Transverse colon (tissue), 4 donors: ENCODE data around the gene SPTBN1. TPM values are rescaled to one million over a fixed set of nuclear protein-coding genes. Genes with fewer than 3 reads are reported as not detected.
A peak's percentile ranks its signal among the peaks of the same experiment; 100 is the strongest.

Source experiments
- DNase-seq: peaks from one replicate; pipeline ENCODE4 v3.0.0-alpha.2; 2019
- H3K27ac ChIP-seq, 4 donors: fragments of 200-600 bp; sonication (generic); 2 replicates each; pipeline ENCODE4 v1.5.1; 2016 to 2018; ENCODE audit warnings: inconsistent platforms in 4 of 4
- H3K27me3 ChIP-seq: fragments of 200-600 bp; sonication (generic); 2 replicates; pipeline ENCODE4 v1.5.1; 2017; ENCODE audit warnings: inconsistent platforms
- H3K36me3 ChIP-seq, 4 donors: fragments of 200-600 bp; sonication (generic); 2 replicates each; pipeline ENCODE4 v1.5.1; 2017 to 2019; ENCODE audit warnings: inconsistent platforms in 4 of 4
- H3K4me1 ChIP-seq, 4 donors: fragments of 200-600 bp; sonication (generic); 2 replicates each; pipeline ENCODE4 v1.5.1; 2017 to 2020; ENCODE audit warnings: inconsistent platforms in 4 of 4
- H3K4me3 ChIP-seq, 4 donors: fragments of 200-600 bp; sonication (generic); 1 replicate in 1 of 4; 2 replicates in 3 of 4; pipeline versions ENCODE4 v1.5.1 to v1.6.1; 2017 to 2019; ENCODE audit warnings: inconsistent platforms in 4 of 4
- H3K9me3 ChIP-seq, 2 donors: fragments of 200-600 bp; sonication (generic); 2 replicates each; pipeline ENCODE4 v1.5.1; 2017 to 2019; ENCODE audit warnings: inconsistent platforms in 2 of 2
- CTCF ChIP-seq, 5 experiments: fragments of 200-600 bp in 3 of 5; fragments of 450-650 bp in 2 of 5; sonication (generic) in 3 of 5; IDR thresholded peaks; 1 replicate in 2 of 5; 2 replicates in 3 of 5; pipeline ENCODE4 v1.5.1; 2016 to 2017; ENCODE audit warnings: antibody characterized with exemption in 5 of 5, inconsistent platforms in 3 of 5, mild to moderate bottlenecking in 2 of 5, moderate library complexity in 1 of 5
- EP300 ChIP-seq: sonication (generic); formaldehyde crosslinking; IDR thresholded peaks from one replicate; pipeline ENCODE4 v1.6.1; 2017; ENCODE audit warnings: antibody characterized with exemption, low read depth
- POLR2A ChIP-seq: fragments of 450-650 bp; IDR thresholded peaks from one replicate; pipeline ENCODE4 v1.6.1; 2016; ENCODE audit warnings: antibody characterized with exemption, mild to moderate bottlenecking, moderate library complexity
- POLR2AphosphoS5 ChIP-seq, 3 donors: sonication (generic); formaldehyde crosslinking; IDR thresholded peaks; one replicate each; pipeline ENCODE4 v1.6.1; 2016; ENCODE audit warnings: antibody characterized with exemption in 3 of 3
- WGBS, 2 donors: methylation state at CpG; one replicate each; pipeline ENCODE4 v1.1.5; 2018; ENCODE audit warnings: low coverage in 1 of 2; 5-methylcytosine and 5-hydroxymethylcytosine counted together
- in situ Hi-C, 4 donors: fragments of 200-750 bp; cut with MboI; loops; one replicate each; pipeline versions ENCODE4 v1.15.0 to v1.15.1; 2017; ENCODE audit warnings: low sequenced_read_pairs in 3 of 4, low pct_ligation_motif_present in 1 of 4, low pct_unique_long_range_greater_than_20kb in 1 of 4
- intact Hi-C: fragments of 100-400 bp; cut with DNase I; formaldehyde crosslinking; loops from one replicate; pipeline ENCODE4 v1.15.1; 2023; ENCODE audit warnings: low total_unique reads
- total RNA-seq, 4 donors: library from RNA; depleted of rRNA; stranded (reverse); fragments of >200 nt; gene quantifications; one replicate each; pipeline ENCODE4 v1.1.0, GENCODE V29; 2016

The SPTBN1 gene
- total RNA-seq, 4 donors from 2014 or later = 269 to 301 (median 285) TPM

- peak; percentile 43 for DNase-seq
- H3K9me3 ChIP-seq = no peaks in the 10 kb centered on the region
- H3K27ac ChIP-seq = peak overlapping the region; percentile 46 to 75 (median 69)
- WGBS, 2 donors = 43 to 45% methylated on average over 6 to 7 of the region's 7 CpGs
- TF ChIP-seq POLR2AphosphoS5 (IDR thresholded peaks at IDR 0.05) (peak; percentile 61 to 72 (median 63)), POLR2A (no peak), EP300 (peak; percentile 54)
- H3K36me3 ChIP-seq = peaks cover 0 to 17% (median 6%) of the 10 kb centered on the region in 4 donors
- peaks cover 35 to 67% (median 60%) of the 10 kb centered on the region in 4 donors for H3K4me1 ChIP-seq
- H3K27me3 ChIP-seq = no peaks in the 10 kb centered on the region
- in situ Hi-C loops = no loop called here
- no peak overlapping the region for H3K4me3 ChIP-seq
- intact Hi-C loops = no loop called here
These were observed 213.8 kb downstream of the SPTBN1 start for GRCh38 chr2:54669677-54670484.

- 85 to 100% methylated on average over 3 to 9 of the region's 9 CpGs for WGBS, 2 donors
- H3K36me3 ChIP-seq = peaks cover 0 to 17% (median 5%) of the 10 kb centered on the region in 4 donors
- TF ChIP-seq POLR2AphosphoS5 (IDR thresholded peaks at IDR 0.05) (no peak), EP300 (no peak), POLR2A (no peak), CTCF (IDR thresholded peaks at IDR 0.05) (no peak)
- H3K9me3 ChIP-seq = no peaks in the 10 kb centered on the region
- no peak overlapping the region for H3K4me3 ChIP-seq
- no peaks in the 10 kb centered on the region for H3K27me3 ChIP-seq
- peaks cover 32 to 64% (median 56%) of the 10 kb centered on the region in 4 donors for H3K4me1 ChIP-seq
- peak overlapping the region; percentile 46 to 75 (median 69) for H3K27ac ChIP-seq
- in situ Hi-C loops (no loop called here), intact Hi-C loops (no loop called here)
- DNase-seq = no peak
These were observed 214.4 kb downstream of the SPTBN1 start for GRCh38 chr2:54670485-54671009.

- Histone ChIP-seq H3K27ac (no peak overlapping the region), H3K36me3 (peaks cover 0 to 17% (median 5%) of the 10 kb centered on the region in 4 donors), H3K9me3 (no peaks in the 10 kb centered on the region), H3K4me1 (peaks cover 27 to 59% (median 51%) of the 10 kb centered on the region in 4 donors), H3K4me3 (no peak overlapping the region), H3K27me3 (no peaks in the 10 kb centered on the region)
- 90 to 98% methylated on average over 2 to 3 of the region's 3 CpGs for WGBS, 2 donors
- TF ChIP-seq POLR2A (no peak), EP300 (no peak), POLR2AphosphoS5 (IDR thresholded peaks at IDR 0.05) (no peak), CTCF (IDR thresholded peaks at IDR 0.05) (no peak)
- in situ Hi-C loops = no loop called here
- intact Hi-C loops = no loop called here
- no peak for DNase-seq
These were observed 214.9 kb downstream of the SPTBN1 start for GRCh38 chr2:54671010-54671409.

- in situ Hi-C loops = no loop called here
- DNase-seq = no peak
- intact Hi-C loops = no loop called here
These were observed 215.9 kb downstream of the SPTBN1 start for GRCh38 chr2:54671875-54672589.

More at GRCh38 chr2:54671875-54672589, 215.9 kb downstream of the SPTBN1 start:
- Histone ChIP-seq H3K27me3 (no peaks in the 10 kb centered on the region), H3K4me1 (peaks cover 18 to 52% (median 42%) of the 10 kb centered on the region in 4 donors), H3K27ac (peak overlapping the region; percentile 83 to 90 (median 84)), H3K4me3 (no peak overlapping the region), H3K9me3 (no peaks in the 10 kb centered on the region), H3K36me3 (peaks cover 0 to 17% (median 5%) of the 10 kb centered on the region in 4 donors)
- TF ChIP-seq CTCF (IDR thresholded peaks at IDR 0.05) (peak in 2 of 5 experiments; percentile 8 to 14), POLR2A (no peak), EP300 (no peak), POLR2AphosphoS5 (IDR thresholded peaks at IDR 0.05) (no peak)
- WGBS, 2 donors = 63 to 84% methylated on average over 3 to 4 of the region's 4 CpGs
